SU-DHL-6 (cell line): ENCODE data around the gene PTPRG.

ENCODE experiments used
- H2AFZ ChIP-seq: fragments of 200-600 bp; sonication (generic); 2 replicates; pipeline ENCODE4 v1.6.1; 2014; ENCODE audit warnings: low read depth, mild to moderate bottlenecking, moderate library complexity, mixed read lengths, antibody characterized with exemption, low read length; ENCODE audit not compliant: severe bottlenecking
- H3F3A ChIP-seq: fragments of 200-600 bp; shearing (Covaris generic); 2 replicates; pipeline ENCODE4 v1.6.0; 2016; ENCODE audit warnings: antibody characterized with exemption, mild to moderate bottlenecking; ENCODE audit not compliant: insufficient read depth
- H3K27ac ChIP-seq: fragments of 200-600 bp; sonication (generic); 2 replicates; pipeline ENCODE4 v1.5.1; 2016; ENCODE audit warnings: low read depth, mild to moderate bottlenecking, low read length, moderate library complexity, mixed read lengths
- H3K27me3 ChIP-seq: fragments of 200-600 bp; sonication (generic), shearing (Covaris generic); 2 replicates; pipeline ENCODE4 v1.6.0; 2014; ENCODE audit warnings: mild to moderate bottlenecking, low read length
- H3K36me3 ChIP-seq: fragments of 200-600 bp; sonication (generic); 2 replicates; pipeline ENCODE4 v1.6.1; 2014; ENCODE audit warnings: mild to moderate bottlenecking, low read length, mixed read lengths
- H3K4me2 ChIP-seq: fragments of 300-600, 200-600 bp; shearing (Covaris generic), sonication (generic); 2 replicates; pipeline ENCODE4 v1.6.0; 2014; ENCODE audit warnings: low read length, low read depth, mild to moderate bottlenecking; ENCODE audit not compliant: poor library complexity, severe bottlenecking
- H3K4me3 ChIP-seq: fragments of 200-600 bp; sonication (generic); 2 replicates; pipeline ENCODE4 v1.5.1; 2014; ENCODE audit warnings: antibody characterized with exemption, low read length, mild to moderate bottlenecking, mixed read lengths; ENCODE audit not compliant: insufficient read depth, poor library complexity, severe bottlenecking
- H3K79me2 ChIP-seq: fragments of 200-600 bp; sonication (generic); 2 replicates; pipeline ENCODE4 v1.6.1; 2014; ENCODE audit warnings: mild to moderate bottlenecking, low read length, moderate library complexity; ENCODE audit not compliant: insufficient read depth
- H3K9ac ChIP-seq: fragments of 200-600 bp; sonication (generic); 2 replicates; pipeline ENCODE4 v1.7.0; 2014; ENCODE audit warnings: mild to moderate bottlenecking, low read length
- H3K9me2 ChIP-seq: fragments of 200-600 bp; sonication (generic); replicated peaks from 2 replicates; pipeline ENCODE4 v1.6.1; 2014; ENCODE audit warnings: low read length; ENCODE audit not compliant: insufficient read depth
- H3K9me3 ChIP-seq: fragments of 200-600 bp; sonication (generic); 2 replicates; pipeline ENCODE4 v1.6.1; 2014; ENCODE audit warnings: low read length, mixed read lengths; ENCODE audit not compliant: insufficient read depth
- H4K20me1 ChIP-seq: fragments of 200-600 bp; sonication (generic); 2 replicates; pipeline ENCODE4 v1.6.1; 2014; ENCODE audit warnings: low read depth, mild to moderate bottlenecking, antibody characterized with exemption, low read length, moderate library complexity, mixed read lengths
- EZH2phosphoT487 ChIP-seq: fragments of 200-600 bp; sonication (generic), shearing (Covaris generic); conservative IDR thresholded peaks from 2 replicates; pipeline ENCODE4 v1.6.1; 2018; ENCODE audit warnings: mild to moderate bottlenecking, antibody characterized with exemption, low read length, moderate library complexity, mixed read lengths
- TF ChIP-seq, protein P1 (sequence below): fragments of 200-600 bp; sonication (generic); IDR thresholded peaks from one replicate; pipeline ENCODE4 v1.5.1; 2017; ENCODE audit warnings: antibody characterized with exemption, mild to moderate bottlenecking, low read length, moderate library complexity; ENCODE audit not compliant: insufficient read depth, poor library complexity, severe bottlenecking

PTPRG gene

DNA sequence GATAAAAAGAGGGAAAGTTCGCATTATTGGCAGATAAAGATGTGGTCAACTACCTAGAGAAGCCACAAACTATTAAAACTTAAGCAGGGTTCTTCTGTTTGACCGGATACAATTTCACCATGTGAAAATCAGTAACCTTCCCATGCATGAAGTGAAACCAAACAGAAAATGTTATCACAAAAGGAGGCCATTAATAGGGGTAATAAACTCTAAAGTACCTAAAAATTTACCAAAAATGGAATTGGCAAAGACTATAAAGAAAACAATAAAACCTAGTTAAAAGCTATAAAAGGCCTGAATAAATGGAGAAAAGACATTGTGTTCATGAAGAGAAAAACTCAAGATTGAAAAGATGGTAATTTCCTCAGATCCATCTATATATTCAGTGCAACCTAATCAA, 728.6 kb downstream of the PTPRG start:
- TF ChIP-seq, protein P1, sequence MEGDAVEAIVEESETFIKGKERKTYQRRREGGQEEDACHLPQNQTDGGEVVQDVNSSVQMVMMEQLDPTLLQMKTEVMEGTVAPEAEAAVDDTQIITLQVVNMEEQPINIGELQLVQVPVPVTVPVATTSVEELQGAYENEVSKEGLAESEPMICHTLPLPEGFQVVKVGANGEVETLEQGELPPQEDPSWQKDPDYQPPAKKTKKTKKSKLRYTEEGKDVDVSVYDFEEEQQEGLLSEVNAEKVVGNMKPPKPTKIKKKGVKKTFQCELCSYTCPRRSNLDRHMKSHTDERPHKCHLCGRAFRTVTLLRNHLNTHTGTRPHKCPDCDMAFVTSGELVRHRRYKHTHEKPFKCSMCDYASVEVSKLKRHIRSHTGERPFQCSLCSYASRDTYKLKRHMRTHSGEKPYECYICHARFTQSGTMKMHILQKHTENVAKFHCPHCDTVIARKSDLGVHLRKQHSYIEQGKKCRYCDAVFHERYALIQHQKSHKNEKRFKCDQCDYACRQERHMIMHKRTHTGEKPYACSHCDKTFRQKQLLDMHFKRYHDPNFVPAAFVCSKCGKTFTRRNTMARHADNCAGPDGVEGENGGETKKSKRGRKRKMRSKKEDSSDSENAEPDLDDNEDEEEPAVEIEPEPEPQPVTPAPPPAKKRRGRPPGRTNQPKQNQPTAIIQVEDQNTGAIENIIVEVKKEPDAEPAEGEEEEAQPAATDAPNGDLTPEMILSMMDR = no peak
- no peak for TF ChIP-seq EZH2phosphoT487
- no peak overlapping the region for H3K27ac ChIP-seq
- H3K36me3 ChIP-seq = no peaks in the 10 kb centered on the region
- H3K4me3 ChIP-seq = no peak overlapping the region
- H3K4me2 ChIP-seq = no peak overlapping the region
- no peak overlapping the region for H2AFZ ChIP-seq
- no peaks in the 10 kb centered on the region for H3K9me2 ChIP-seq
- no peaks in the 10 kb centered on the region for H3K27me3 ChIP-seq
- no peaks in the 10 kb centered on the region for H4K20me1 ChIP-seq
- H3K9ac ChIP-seq = no peak overlapping the region
- H3K79me2 ChIP-seq = no peaks in the 10 kb centered on the region
- H3F3A ChIP-seq = no peaks in the 10 kb centered on the region
- no peaks in the 10 kb centered on the region for H3K9me3 ChIP-seq

GRCh38 chr3:62293051-62293780, 731.8 kb downstream of the PTPRG start:
- no peaks in the 10 kb centered on the region for H3K9me3 ChIP-seq
- H3K9me2 ChIP-seq = no peaks in the 10 kb centered on the region
- H3K36me3 ChIP-seq = no peaks in the 10 kb centered on the region
- TF ChIP-seq EZH2phosphoT487 = no peak
- TF ChIP-seq, protein P1 = no peak
- H3K4me3 ChIP-seq = no peak overlapping the region
- no peak overlapping the region for H3K9ac ChIP-seq
- no peaks in the 10 kb centered on the region for H3K79me2 ChIP-seq
- H2AFZ ChIP-seq = no peak overlapping the region
- H3K27ac ChIP-seq = no peak overlapping the region
- H3K27me3 ChIP-seq = no peaks in the 10 kb centered on the region
- no peaks in the 10 kb centered on the region for H4K20me1 ChIP-seq
- no peak overlapping the region for H3K4me2 ChIP-seq
- H3F3A ChIP-seq = no peaks in the 10 kb centered on the region

DNA sequence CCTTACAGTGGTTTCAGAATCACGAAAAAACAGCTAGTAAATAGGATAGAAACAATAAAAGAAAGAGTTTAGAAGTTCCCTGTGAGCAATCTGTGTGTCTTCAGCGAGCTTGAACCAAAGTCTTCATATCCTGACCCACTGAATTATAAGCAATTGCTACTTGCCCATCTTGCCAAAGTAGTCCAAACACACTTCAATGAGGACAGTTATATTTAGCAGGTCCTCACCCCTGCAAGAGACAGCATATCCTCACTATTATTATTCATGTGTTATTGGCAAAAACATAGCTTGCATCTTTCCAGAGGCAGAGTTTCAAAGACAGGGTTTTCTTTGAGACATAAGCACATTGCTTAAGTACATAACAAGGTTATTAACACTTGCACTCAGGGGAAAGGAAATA, 734.2 kb downstream of the PTPRG start:
- H3K4me2 ChIP-seq = no peak overlapping the region
- H4K20me1 ChIP-seq = no peaks in the 10 kb centered on the region
- H3K79me2 ChIP-seq = no peaks in the 10 kb centered on the region
- no peaks in the 10 kb centered on the region for H3F3A ChIP-seq
- TF ChIP-seq EZH2phosphoT487 = no peak
- TF ChIP-seq, protein P1 = no peak
- H3K4me3 ChIP-seq = no peak overlapping the region
- no peaks in the 10 kb centered on the region for H3K9me3 ChIP-seq
- H3K27ac ChIP-seq = no peak overlapping the region
- no peaks in the 10 kb centered on the region for H3K9me2 ChIP-seq
- H3K27me3 ChIP-seq = no peaks in the 10 kb centered on the region
- H2AFZ ChIP-seq = no peak overlapping the region
- no peak overlapping the region for H3K9ac ChIP-seq
- no peaks in the 10 kb centered on the region for H3K36me3 ChIP-seq
